Measurements from ENCODE around the gene PEAK3. TPM values are rescaled to one million over a fixed set of nuclear protein-coding genes. Genes with fewer than 3 reads are reported as not detected.
A peak's percentile ranks its signal among the peaks of the same experiment; 100 is the strongest.

The PEAK3 gene
- total RNA-seq, 2 experiments from 2014 or later = not detected

DNA sequence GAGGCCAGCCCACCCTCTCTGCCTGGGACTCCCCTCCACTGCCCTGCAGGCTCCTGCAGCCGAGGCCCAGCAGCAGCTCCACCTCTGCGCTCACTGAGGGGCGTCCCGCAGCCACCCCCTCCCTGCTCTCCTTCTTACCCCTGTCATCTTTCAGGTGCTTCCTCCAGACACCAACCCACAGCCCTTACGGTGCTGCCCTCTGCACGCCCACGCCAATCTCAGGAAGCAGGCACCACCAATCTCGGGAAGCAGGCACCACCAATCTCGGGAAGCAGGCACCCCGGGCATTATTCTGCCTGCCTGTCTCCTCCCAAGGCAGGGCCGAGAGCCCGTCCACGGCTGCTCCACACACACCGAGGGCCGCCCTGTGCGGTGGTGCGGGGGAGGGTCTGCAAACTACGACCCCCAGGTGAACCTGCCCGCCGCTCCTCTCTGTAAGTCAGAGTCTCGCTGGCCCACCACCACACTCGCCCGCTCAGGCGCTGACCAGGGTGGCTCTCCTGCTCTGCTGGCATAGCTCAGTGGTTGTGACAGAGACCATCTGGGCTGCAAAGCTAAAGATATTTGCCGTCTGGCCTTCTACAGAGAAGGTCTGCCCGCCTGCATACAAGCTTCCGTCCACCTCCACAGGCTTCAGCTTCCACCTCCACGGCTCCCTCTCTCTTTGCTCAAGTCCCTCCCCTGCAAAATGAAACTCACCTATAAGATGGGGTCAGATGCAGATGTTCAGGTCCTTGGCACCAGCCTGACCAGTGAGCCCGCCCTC lies 43.5 kb upstream of the PEAK3 start:
- Mint-ChIP-seq H3K4me1 (ENCODE audit: low read depth) (peaks cover 45% of the 10 kb centered on the region), H3K36me3 (ENCODE audit: low read depth) (peaks cover 41% of the 10 kb centered on the region), H3K27ac (no peak overlapping the region), H3K9me3 (no peaks in the 10 kb centered on the region), H3K4me3 (peak overlapping the region; percentile 95), H3K27me3 (no peaks in the 10 kb centered on the region)
- ATAC-seq (no peak), DNase-seq (no peak)
- CTCF ChIA-PET = interaction anchor here (0.6 to 2.3 kb wide), 3 partner anchors 30 to 69 kb away, joined by 3 to 5 read pairs (median 3); no protein-coding TSS in a partner anchor
- intact Hi-C loops (cut with micrococcal nuclease) = no loop called here
- TF ChIP-seq, protein P1, sequence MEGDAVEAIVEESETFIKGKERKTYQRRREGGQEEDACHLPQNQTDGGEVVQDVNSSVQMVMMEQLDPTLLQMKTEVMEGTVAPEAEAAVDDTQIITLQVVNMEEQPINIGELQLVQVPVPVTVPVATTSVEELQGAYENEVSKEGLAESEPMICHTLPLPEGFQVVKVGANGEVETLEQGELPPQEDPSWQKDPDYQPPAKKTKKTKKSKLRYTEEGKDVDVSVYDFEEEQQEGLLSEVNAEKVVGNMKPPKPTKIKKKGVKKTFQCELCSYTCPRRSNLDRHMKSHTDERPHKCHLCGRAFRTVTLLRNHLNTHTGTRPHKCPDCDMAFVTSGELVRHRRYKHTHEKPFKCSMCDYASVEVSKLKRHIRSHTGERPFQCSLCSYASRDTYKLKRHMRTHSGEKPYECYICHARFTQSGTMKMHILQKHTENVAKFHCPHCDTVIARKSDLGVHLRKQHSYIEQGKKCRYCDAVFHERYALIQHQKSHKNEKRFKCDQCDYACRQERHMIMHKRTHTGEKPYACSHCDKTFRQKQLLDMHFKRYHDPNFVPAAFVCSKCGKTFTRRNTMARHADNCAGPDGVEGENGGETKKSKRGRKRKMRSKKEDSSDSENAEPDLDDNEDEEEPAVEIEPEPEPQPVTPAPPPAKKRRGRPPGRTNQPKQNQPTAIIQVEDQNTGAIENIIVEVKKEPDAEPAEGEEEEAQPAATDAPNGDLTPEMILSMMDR (IDR thresholded peaks at IDR 0.05) = no peak
- POLR2A ChIA-PET = interaction anchor here (0.6 to 4.1 kb wide), 2 partner anchors 9 to 90 kb away, joined by 3 to 32 read pairs; partner anchors contain the start of gene PLEKHJ1

DNA sequence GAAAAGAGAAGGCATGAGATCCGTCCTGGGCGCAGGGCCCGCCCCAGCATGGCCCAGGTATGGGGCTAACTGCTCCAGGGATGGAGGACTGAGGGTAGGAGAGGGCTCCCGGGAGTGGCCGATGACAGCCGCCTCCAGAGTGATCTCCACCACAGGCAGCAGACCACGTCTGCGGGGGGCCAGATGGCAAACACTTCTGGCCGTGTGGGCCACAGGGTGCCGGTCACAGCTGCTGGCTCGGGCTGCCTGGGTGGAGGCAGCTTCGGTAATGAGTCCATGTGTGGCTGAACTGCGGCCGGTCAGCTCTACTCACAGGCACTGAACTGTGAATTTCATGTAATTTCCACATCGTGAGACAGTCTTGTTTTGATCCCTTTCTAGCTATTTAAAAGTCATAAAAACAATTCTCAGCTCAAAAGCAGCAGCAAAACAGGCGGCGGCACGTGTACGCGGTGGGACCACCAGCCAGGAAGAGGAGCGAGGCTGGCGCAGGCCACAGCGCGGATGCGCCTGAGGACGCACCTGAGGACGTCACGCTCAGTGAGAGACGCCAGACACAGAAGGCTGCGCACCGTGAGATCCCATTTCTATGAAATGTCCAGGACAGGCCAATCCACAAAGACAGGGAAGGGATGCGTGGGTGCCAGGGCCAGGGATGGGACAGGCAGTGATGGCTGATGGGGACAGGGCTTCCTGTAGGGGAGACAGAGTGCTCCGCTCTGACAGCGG lies 42.4 kb upstream of the PEAK3 start:
- no peak overlapping the region for H3K4me3 Mint-ChIP-seq
- POLR2A ChIA-PET = interaction anchor here (0.6 to 4.1 kb wide), 4 partner anchors 8 to 24 kb away, joined by 3 to 32 read pairs (median 4); no protein-coding TSS in a partner anchor
- no peaks in the 10 kb centered on the region for H3K27me3 Mint-ChIP-seq
- intact Hi-C loops (cut with micrococcal nuclease) = no loop called here
- TF ChIP-seq, protein P1 (IDR thresholded peaks at IDR 0.05) = no peak
- ATAC-seq = no peak
- no peak overlapping the region for H3K27ac Mint-ChIP-seq
- peaks cover 36% of the 10 kb centered on the region for H3K4me1 Mint-ChIP-seq (ENCODE audit: low read depth)
- peaks cover 39% of the 10 kb centered on the region for H3K36me3 Mint-ChIP-seq (ENCODE audit: low read depth)
- DNase-seq = no peak
- CTCF ChIA-PET = interaction anchor here (1.0 kb wide), 1 partner anchor 29 kb away, joined by 3 read pairs; no protein-coding TSS in a partner anchor
- no peaks in the 10 kb centered on the region for H3K9me3 Mint-ChIP-seq

DNA sequence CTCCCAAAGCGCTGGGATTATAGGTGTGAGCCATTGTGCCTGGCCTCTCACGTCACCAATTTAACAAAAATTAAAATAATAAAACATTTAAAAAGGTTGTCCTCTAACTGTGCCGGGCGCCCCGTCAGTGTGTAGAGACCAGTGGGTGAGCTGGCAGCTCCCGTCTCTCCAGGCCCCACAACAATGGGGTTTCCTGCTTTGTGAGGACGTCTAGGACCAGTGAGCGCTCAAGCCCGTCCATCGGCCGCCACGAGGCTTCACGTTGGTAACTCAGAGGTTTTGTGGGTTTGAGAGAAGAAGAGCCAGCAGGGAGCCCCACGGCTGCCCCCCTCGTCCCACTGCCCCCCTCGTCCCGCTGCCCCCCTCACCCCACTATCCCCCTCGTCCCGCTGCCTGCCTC lies 41.7 kb upstream of the PEAK3 start:
- DNase-seq (no peak), ATAC-seq (no peak)
- intact Hi-C loops (cut with micrococcal nuclease) = no loop called here
- Mint-ChIP-seq H3K27ac (no peak overlapping the region), H3K9me3 (no peaks in the 10 kb centered on the region), H3K4me3 (no peak overlapping the region), H3K4me1 (ENCODE audit: low read depth) (peaks cover 34% of the 10 kb centered on the region), H3K36me3 (ENCODE audit: low read depth) (peaks cover 39% of the 10 kb centered on the region), H3K27me3 (no peaks in the 10 kb centered on the region)
- TF ChIP-seq, protein P1 (IDR thresholded peaks at IDR 0.05) = no peak
- POLR2A ChIA-PET = interaction anchor here (0.6 to 1.2 kb wide), 3 partner anchors 9 to 23 kb away, joined by 3 to 4 read pairs (median 3); no protein-coding TSS in a partner anchor
- CTCF ChIA-PET = no interaction called here

DNA sequence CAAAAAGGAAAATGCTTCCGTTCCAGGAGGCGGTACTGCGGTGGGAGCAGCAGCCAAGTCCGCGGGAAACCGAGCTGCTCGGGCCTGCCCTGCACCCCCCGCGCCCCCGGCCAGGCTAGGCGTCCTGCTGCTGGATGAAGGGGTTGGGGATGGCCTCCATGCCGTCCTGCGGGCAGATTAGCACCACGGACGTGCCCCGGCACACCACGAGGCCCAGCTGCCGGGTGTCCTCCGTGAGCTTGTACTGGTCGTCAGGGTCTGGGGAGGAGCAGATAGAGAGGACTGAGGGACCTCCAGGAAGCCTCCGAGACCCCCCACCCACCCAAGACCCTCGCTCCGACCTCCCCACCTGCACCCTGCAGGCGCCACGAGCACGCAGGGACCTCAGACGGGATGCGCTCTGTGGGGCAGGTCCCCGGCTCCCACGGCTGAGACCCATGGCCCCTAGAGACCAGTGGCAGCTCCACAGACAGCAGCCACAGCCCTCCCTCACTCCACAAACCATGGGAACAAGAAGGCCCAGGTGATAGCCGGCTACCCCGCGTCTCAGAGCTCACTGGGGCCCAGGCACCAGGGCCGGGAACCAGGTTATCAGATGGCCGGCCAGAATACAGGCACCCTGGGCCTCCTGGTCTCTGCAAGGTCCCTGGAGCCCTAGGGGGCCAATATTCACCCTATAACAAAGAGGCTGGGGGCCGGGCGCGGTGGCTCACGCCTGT lies 39.7 kb upstream of the PEAK3 start:
- H3K27me3 Mint-ChIP-seq = no peaks in the 10 kb centered on the region
- peaks cover 23% of the 10 kb centered on the region for H3K4me1 Mint-ChIP-seq (ENCODE audit: low read depth)
- DNase-seq = no peak
- ATAC-seq = no peak
- no peak overlapping the region for H3K27ac Mint-ChIP-seq
- TF ChIP-seq, protein P1 (IDR thresholded peaks at IDR 0.05) = no peak
- no peak overlapping the region for H3K4me3 Mint-ChIP-seq
- CTCF ChIA-PET = interaction anchor here (0.8 kb wide), 1 partner anchor 30 kb away, joined by 3 read pairs; no protein-coding TSS in a partner anchor
- H3K36me3 Mint-ChIP-seq (ENCODE audit: low read depth) = peaks cover 25% of the 10 kb centered on the region
- intact Hi-C loops (cut with micrococcal nuclease) = no loop called here
- POLR2A ChIA-PET = interaction anchor here (0.9 to 1.8 kb wide), 5 partner anchors 19 to 52 kb away, joined by 3 to 7 read pairs (median 3); no protein-coding TSS in a partner anchor
- no peaks in the 10 kb centered on the region for H3K9me3 Mint-ChIP-seq

All from activated CD8-positive, alpha-beta T cell treated with anti-CD3 and anti-CD28 coated beads for 36 hours (primary cell).